HL-60/S4 treated with phorbol 12-myristate 13-acetate at 8.2 ng/mL for 4 days and 3 days (cell line): ENCODE measurements around the gene ECHDC3.

Experiments used
- in situ Hi-C: fragments of 300-500 bp; cut with MboI; formaldehyde crosslinking; loops from 2 replicates; pipeline ENCODE4 v1.15.0; 2022; ENCODE audit warnings: low sequenced_read_pairs

The ECHDC3 gene

GRCh38 chr10:11775412-11775811, 33.2 kb downstream of the ECHDC3 start:
- in situ Hi-C loops: no loop called here

GRCh38 chr10:11776080-11776479, 33.9 kb downstream of the ECHDC3 start:
- in situ Hi-C loops: no loop called here

- in situ Hi-C loops: no loop called here
Measured at GRCh38 chr10:11781114-11781513, 38.9 kb downstream of the ECHDC3 start.

GRCh38 chr10:11782793-11783557, 40.8 kb downstream of the ECHDC3 start:
- in situ Hi-C loops: no loop called here

GRCh38 chr10:11783558-11783865, 41.3 kb downstream of the ECHDC3 start:
- in situ Hi-C loops: no loop called here

GRCh38 chr10:11787374-11787773, 45.2 kb downstream of the ECHDC3 start:
- in situ Hi-C loops: no loop called here

- in situ Hi-C loops: no loop called here
Measured at GRCh38 chr10:11787846-11788245, 45.7 kb downstream of the ECHDC3 start.

GRCh38 chr10:11789306-11789705, 47.1 kb downstream of the ECHDC3 start:
- in situ Hi-C loops: no loop called here

GRCh38 chr10:11789956-11790355, 47.8 kb downstream of the ECHDC3 start:
- in situ Hi-C loops: no loop called here

GRCh38 chr10:11793762-11794479, 51.7 kb downstream of the ECHDC3 start:
- in situ Hi-C loops: no loop called here

GRCh38 chr10:11794566-11794965, 52.4 kb downstream of the ECHDC3 start:
- in situ Hi-C loops: no loop called here

GRCh38 chr10:11795101-11795920, 53.1 kb downstream of the ECHDC3 start:
- in situ Hi-C loops: no loop called here

- in situ Hi-C loops: no loop called here
Measured at GRCh38 chr10:11796474-11796873, 54.3 kb downstream of the ECHDC3 start.

GRCh38 chr10:11797281-11797680, 55.1 kb downstream of the ECHDC3 start:
- in situ Hi-C loops: no loop called here

GRCh38 chr10:11797847-11798633, 55.9 kb downstream of the ECHDC3 start:
- in situ Hi-C loops: no loop called here

GRCh38 chr10:11798845-11799735, 56.9 kb downstream of the ECHDC3 start:
- in situ Hi-C loops: no loop called here

GRCh38 chr10:11799736-11800080, 57.5 kb downstream of the ECHDC3 start:
- in situ Hi-C loops: no loop called here

- in situ Hi-C loops: no loop called here
Measured at GRCh38 chr10:11804336-11804735, 62.2 kb downstream of the ECHDC3 start.

- in situ Hi-C loops: no loop called here
Measured at GRCh38 chr10:11805792-11806191, 63.6 kb downstream of the ECHDC3 start.

- in situ Hi-C loops: no loop called here
Measured at GRCh38 chr10:11806706-11807105, 64.5 kb downstream of the ECHDC3 start.
